Adrenal gland (tissue), 12 donors: ENCODE data around the gene HS3ST5. TPM values are rescaled to one million over a fixed set of nuclear protein-coding genes. Genes with fewer than 3 reads are reported as not detected.

Experiments
- DNase-seq, 7 donors: peaks; one replicate each; pipeline ENCODE4 v3.0.0-alpha.2; 2019 to 2020
- H3K27ac ChIP-seq, 5 donors: fragments of 200-600 bp; sonication (generic) in 4 of 5; 1 replicate in 3 of 5; 2 replicates in 2 of 5; pipeline versions ENCODE4 v1.5.1 to v1.8.0; 2016 to 2020; ENCODE audit warnings: mild to moderate bottlenecking in 1 of 5
- H3K27me3 ChIP-seq: fragments of 200-600 bp; 2 replicates; pipeline ENCODE4 v1.8.0; 2021
- H3K36me3 ChIP-seq, 2 donors: fragments of 200-600 bp; replicated peaks in 1 of 2; 1 replicate in 1 of 2; 2 replicates in 1 of 2; pipeline versions ENCODE4 v1.5.1 to v1.8.0; 2018 to 2022
- H3K4me1 ChIP-seq, 2 donors: fragments of 200-600 bp; replicated peaks in 1 of 2; 1 replicate in 1 of 2; 2 replicates in 1 of 2; pipeline versions ENCODE4 v1.5.1 to v1.8.0; 2018 to 2021
- H3K4me3 ChIP-seq, 4 donors: fragments of 200-600 bp; sonication (generic) in 3 of 4; one replicate each; pipeline ENCODE4 v1.5.1; 2016 to 2018
- H3K9me3 ChIP-seq, 3 donors: fragments of 200-600 bp; sonication (generic) in 1 of 3; replicated peaks in 1 of 3; 1 replicate in 2 of 3; 2 replicates in 1 of 3; pipeline versions ENCODE4 v1.5.1 to v1.8.0; 2016 to 2021
- POLR2A ChIP-seq, 2 donors: fragments of 450-650 bp; IDR thresholded peaks; one replicate each; pipeline ENCODE4 v1.6.1; 2017; ENCODE audit warnings: antibody characterized with exemption in 2 of 2, mild to moderate bottlenecking in 2 of 2, moderate library complexity in 1 of 2
- WGBS, 4 donors: extraction: QIAGEN DNeasy Blood & Tissue Kit in 2 of 4; methylation state at CpG; one replicate each; pipeline versions ENCODE4 v1.1.5 to v1.1.7; 2013 to 2017; 5-methylcytosine and 5-hydroxymethylcytosine counted together
- intact Hi-C, 2 donors: fragments of 100-400 bp; cut with DNase I; formaldehyde crosslinking; loops; one replicate each; pipeline versions ENCODE4 v1.14.1 to v1.15.0; 2022 to 2023
- polyA plus RNA-seq, 3 donors: library from polyadenylated mRNA; stranded (reverse); fragments of 200-250 nt in 2 of 3; fragments of 350-450 nt in 1 of 3; fragmentation: Illumina TruSeq in 1 of 3; extraction: RNeasy Lipid Tissue Mini Kit (QIAGEN cat#74804) in 1 of 3; gene quantifications; one replicate each; pipeline ENCODE4 v1.2.3, GENCODE V29; 2013 to 2014
- total RNA-seq, 9 donors: library from RNA; depleted of rRNA in 4 of 9; stranded (reverse); fragments of >200 nt in 4 of 9; fragments of 120-200 nt in 1 of 9; fragmentation: NEBNext Ultra II Directional in 1 of 9; extraction: Animal tissue kit (Norgen Biotek cat#: 25700) in 1 of 9; gene quantifications; one replicate each; pipeline versions ENCODE4 v1.1.0 to v1.2.4, GENCODE V29; 2013 to 2023
- TF ChIP-seq, protein P1 (sequence below), 6 experiments: fragments of 450-650 bp in 4 of 6; fragments of 200-600 bp in 2 of 6; sonication (generic) in 1 of 6; IDR thresholded peaks; 1 replicate in 5 of 6; 2 replicates in 1 of 6; pipeline versions ENCODE4 v1.5.1 to v1.8.0; 2016 to 2021; ENCODE audit warnings: antibody characterized with exemption in 6 of 6, mild to moderate bottlenecking in 2 of 6, moderate library complexity in 1 of 6
- donor health status: healthy with polysubstance abuse.
- donor health status: Bipolar disorder and iron deficiency.
- donor health status: DM: yes; HTN: yes; CAD: no.
- donor health status: DM: no; HTN: no; CAD: no.
- donor health status: DM: no; HTN: no; CAD: no.
- donor health status: DM: yes; HTN: yes; CAD: no.

Gene HS3ST5
- total and polyA plus RNA-seq, 12 donors, result 0.04 to 0.78 (median 0.24) TPM; not detected in 5

DNA sequence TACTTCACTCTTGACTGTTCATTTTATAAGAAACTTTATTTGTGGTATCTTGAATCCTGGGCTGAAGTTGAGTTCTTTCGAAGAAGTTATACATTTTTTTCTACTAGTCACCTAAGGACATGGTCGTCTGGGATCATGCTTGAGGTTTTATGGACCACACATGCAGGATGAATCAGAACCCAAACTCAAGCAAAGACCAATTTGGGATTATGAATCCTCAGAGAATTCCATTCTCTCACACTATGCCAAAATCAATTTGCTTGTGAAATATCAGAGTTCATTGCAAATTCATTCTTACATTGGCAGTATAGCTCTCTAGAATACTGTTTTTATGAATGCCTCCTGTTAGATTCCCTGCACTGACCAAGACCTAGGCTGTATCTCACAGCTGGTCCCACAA is 257.6 kb downstream of the HS3ST5 start:
- DNase-seq, result no peak
- Histone ChIP-seq H3K27ac (no peak overlapping the region), H3K4me3 (no peak overlapping the region), H3K27me3 (no peaks in the 10 kb centered on the region), H3K4me1 (no peaks in the 10 kb centered on the region), H3K9me3 (no peaks in the 10 kb centered on the region), H3K36me3 (no peaks in the 10 kb centered on the region)
- intact Hi-C loops, result no loop called here
- TF ChIP-seq POLR2A (IDR thresholded peaks at IDR 0.05), result no peak
- TF ChIP-seq, protein P1, sequence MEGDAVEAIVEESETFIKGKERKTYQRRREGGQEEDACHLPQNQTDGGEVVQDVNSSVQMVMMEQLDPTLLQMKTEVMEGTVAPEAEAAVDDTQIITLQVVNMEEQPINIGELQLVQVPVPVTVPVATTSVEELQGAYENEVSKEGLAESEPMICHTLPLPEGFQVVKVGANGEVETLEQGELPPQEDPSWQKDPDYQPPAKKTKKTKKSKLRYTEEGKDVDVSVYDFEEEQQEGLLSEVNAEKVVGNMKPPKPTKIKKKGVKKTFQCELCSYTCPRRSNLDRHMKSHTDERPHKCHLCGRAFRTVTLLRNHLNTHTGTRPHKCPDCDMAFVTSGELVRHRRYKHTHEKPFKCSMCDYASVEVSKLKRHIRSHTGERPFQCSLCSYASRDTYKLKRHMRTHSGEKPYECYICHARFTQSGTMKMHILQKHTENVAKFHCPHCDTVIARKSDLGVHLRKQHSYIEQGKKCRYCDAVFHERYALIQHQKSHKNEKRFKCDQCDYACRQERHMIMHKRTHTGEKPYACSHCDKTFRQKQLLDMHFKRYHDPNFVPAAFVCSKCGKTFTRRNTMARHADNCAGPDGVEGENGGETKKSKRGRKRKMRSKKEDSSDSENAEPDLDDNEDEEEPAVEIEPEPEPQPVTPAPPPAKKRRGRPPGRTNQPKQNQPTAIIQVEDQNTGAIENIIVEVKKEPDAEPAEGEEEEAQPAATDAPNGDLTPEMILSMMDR (IDR thresholded peaks at IDR 0.05), result no peak
- WGBS, 4 donors, result 67 to 78% (median 71%) methylated on average over 2 of the region's 2 CpGs

DNA sequence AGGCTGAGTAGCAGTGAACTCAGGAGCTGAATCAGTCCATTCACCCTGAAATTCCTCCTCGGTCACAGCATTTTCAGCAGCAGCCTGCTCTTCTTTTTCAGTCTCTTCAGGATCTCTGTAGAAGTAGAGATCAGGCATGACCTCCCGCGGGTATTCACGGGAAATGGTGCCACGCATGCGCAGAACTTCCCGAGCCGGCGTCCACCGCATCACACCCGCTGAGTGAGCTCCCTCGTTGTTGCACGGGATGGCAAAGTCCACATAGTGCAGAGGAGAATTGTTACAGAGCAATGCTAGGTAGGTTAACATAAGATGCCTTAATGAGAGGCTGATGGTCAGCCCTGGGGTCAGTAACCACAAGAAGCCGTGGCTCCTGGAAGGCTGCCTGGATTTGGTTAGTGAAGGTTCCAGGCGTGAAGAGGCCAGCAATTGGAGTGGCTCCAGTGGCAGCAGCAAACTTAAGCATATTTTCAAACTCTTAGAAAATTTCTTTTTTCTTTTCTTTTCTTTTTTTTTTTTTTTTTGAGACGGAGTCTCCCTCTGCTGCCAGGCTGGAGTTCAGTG is 258.4 kb downstream of the HS3ST5 start:
- TF ChIP-seq, protein P1 (IDR thresholded peaks at IDR 0.05), result no peak
- TF ChIP-seq POLR2A (IDR thresholded peaks at IDR 0.05), result no peak
- no peaks in the 10 kb centered on the region for H3K36me3 ChIP-seq
- H3K4me1 ChIP-seq, result no peaks in the 10 kb centered on the region
- H3K27me3 ChIP-seq, result no peaks in the 10 kb centered on the region
- DNase-seq, result no peak
- 87 to 95% (median 90%) methylated on average over 16 of the region's 16 CpGs for WGBS, 4 donors
- intact Hi-C loops, result no loop called here
- H3K27ac ChIP-seq, result no peak overlapping the region
- H3K4me3 ChIP-seq, result no peak overlapping the region
- H3K9me3 ChIP-seq, result no peaks in the 10 kb centered on the region

DNA sequence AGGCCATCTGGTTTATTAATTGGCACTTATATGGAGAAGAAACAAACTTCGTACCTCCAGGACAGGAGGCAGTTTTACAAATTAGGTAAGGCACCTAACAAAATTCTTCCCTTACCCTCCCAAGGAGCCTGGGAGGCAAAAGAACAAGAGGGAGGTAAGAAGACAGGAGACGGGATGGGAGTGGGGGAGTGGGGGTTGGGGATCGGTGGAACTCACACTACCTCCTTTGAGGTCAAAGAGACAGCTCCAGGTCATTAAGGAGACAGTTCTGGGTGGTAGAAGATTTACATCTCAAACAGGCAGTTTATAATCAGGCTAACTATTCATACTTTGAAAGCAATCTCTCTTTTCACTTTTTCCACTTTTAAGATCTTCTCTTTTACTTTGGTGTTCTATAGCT is 259.6 kb downstream of the HS3ST5 start:
- no peak for DNase-seq
- no peaks in the 10 kb centered on the region for H3K4me1 ChIP-seq
- intact Hi-C loops, result no loop called here
- no peaks in the 10 kb centered on the region for H3K36me3 ChIP-seq
- no peak overlapping the region for H3K27ac ChIP-seq
- WGBS, 4 donors, result 52 to 70% (median 64%) methylated on average over 3 of the region's 3 CpGs
- no peak for TF ChIP-seq POLR2A (IDR thresholded peaks at IDR 0.05)
- TF ChIP-seq, protein P1 (IDR thresholded peaks at IDR 0.05), result no peak
- H3K9me3 ChIP-seq, result no peaks in the 10 kb centered on the region
- H3K27me3 ChIP-seq, result no peaks in the 10 kb centered on the region
- no peak overlapping the region for H3K4me3 ChIP-seq

DNA sequence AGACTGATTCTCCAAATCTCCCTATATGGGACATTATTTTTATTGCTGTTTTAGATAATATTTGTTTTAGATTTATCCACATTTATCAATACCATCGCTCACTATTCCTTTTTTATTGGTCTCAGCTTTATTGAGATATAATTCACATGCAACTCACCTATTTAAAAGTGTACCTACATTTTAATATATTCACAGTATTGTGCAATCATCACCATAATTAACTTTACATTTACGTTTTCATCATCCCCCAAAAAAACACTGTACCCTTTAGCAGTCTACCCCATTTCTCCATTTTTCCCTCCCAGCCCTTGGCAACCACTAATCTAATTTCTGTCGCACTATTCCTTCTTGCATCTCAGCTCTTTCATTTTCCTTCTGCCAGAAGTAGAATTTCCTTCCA is 261.1 kb downstream of the HS3ST5 start:
- no peak overlapping the region for H3K4me3 ChIP-seq
- no peak for TF ChIP-seq POLR2A (IDR thresholded peaks at IDR 0.05)
- TF ChIP-seq, protein P1 (IDR thresholded peaks at IDR 0.05), result no peak
- 69 to 79% (median 72%) methylated on average over 3 of the region's 3 CpGs for WGBS, 4 donors

More for the DNA sequence above, 261.1 kb downstream of the HS3ST5 start:
- no peak for DNase-seq
- intact Hi-C loops, result no loop called here
- H3K4me1 ChIP-seq, result no peaks in the 10 kb centered on the region
- no peaks in the 10 kb centered on the region for H3K27me3 ChIP-seq
- H3K36me3 ChIP-seq, result no peaks in the 10 kb centered on the region
- no peaks in the 10 kb centered on the region for H3K9me3 ChIP-seq
- no peak overlapping the region for H3K27ac ChIP-seq
